ENCODE results near the gene MAPK4.
"Not testable (repeated sequence)": the region's sequence is repeated elsewhere in the genome, so short reads cannot be mapped to it uniquely, and the experiment has no call there.

Gene MAPK4

DNA sequence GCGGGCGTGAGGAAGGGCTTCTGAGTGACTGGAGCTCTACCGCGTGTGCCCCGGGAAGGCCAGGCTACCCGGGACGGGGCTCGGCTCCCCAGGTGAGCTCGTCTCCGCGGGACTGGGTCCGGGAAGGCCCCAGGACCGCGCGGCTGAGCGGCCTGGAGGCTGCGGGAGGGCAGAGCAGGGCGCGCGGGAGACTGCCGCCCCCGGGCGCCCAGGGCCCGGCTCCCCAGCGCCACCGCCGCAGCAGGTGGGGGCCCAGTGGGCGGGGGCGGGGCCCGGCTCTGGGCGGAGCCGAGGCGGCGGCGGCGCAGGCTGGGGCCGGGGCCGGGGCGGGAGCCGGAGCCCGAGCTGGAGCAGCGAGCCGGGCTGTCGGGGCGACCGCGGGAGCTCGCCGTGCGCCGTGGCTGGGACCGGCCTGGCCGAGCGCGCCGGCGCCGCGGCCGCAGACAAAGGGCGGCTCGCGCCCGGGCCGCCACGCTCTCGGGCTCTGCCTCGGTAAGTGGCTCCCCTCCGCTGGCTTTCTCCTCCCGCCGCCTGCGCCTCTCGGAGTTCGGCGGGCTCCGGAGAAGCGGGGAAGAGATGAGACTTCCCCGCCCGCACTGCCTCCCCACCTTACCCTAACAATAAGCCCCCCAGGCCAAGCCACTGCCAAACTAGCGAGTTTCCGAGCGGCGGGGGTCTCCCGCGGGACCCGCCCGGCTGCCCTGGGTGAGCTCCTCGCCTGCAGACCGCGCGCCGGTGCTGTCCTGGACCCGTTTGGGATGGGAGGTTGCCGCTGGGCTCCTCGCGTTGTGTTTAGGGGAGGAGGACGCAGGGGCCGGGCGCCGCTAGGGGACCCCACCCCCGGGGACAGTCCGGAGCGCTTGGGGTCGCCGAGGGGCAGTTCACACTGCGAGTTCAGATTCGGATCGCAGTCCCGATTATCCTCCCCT lies at the start of gene MAPK4:
Gene MAPK4, plus strand, starts transcription at position 336 of the 929 bp plus-strand sequence. CDS start 103,872 bp downstream, outside the sequence.
- DNase-seq (ENCODE audit: low spot score), result peak; percentile 45

DNA sequence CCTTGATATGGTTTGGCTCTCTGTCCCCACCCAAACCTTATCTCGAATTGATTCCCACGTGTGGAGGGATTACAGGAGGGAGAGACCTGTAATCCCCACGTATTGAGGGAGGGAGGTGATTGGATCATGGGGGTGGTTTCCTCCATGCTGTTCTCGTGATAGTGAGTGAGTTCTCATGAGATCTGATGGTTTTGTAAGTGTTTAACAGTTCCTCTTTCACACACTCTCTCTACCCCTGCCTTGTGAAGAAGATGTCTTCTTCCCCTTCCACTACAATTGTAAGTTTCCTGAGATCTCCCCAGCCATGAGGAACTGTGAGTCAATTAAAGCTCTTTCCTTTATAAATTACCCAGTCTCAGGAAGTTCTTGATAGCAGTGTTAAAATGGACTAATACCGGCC lies 42.6 kb upstream of the MAPK4 start:
- DNase-seq (ENCODE audit: low spot score), result not testable (repeated sequence)

GRCh38 chr18:50518787-50519546 lies 40.9 kb upstream of the MAPK4 start:
- DNase-seq (ENCODE audit: low spot score), result no peak

DNA sequence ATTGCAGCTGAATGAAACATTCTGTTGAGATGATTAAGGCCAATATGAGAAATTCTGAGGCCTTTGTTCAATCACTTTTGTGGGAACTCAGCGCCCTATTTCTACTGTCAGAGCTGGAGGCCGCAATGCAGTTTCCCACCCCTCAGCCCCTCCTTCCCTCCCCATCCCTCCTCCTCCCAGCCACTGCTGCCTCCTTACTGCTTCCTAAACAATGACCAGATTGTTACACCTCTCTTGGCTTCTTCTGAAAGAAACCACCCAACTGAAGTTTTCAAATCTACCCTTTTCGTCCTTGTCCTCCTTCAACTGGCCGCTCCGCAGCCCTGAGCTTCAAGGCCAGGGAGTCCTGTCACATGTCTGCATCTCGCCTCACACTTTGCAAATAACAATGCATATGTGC lies 36.7 kb upstream of the MAPK4 start:
- DNase-seq (ENCODE audit: low spot score), result no peak

- no peak for DNase-seq (ENCODE audit: low spot score)
Measured at GRCh38 chr18:50527636-50528307, 32.1 kb upstream of the MAPK4 start.

DNA sequence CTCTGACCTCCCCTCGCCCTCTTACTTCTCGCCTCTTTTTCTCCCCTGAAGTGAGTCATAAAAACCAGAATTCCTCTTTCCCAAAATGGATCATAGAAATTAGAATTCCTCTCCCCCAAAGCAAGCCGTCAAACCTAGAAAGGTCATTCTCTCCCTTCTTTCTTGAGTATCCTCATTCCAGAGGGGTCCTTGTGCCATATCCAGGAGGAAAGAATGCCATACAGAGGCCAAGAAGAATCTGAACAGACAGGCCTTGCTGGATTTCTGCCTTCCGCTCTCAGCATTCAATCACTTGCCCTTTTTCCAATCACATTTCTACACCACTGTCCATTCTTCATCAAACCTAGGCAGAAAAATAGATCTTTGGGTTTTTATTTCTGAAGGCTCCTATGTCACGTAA lies 31.1 kb upstream of the MAPK4 start:
- no peak for DNase-seq (ENCODE audit: low spot score)

- DNase-seq (ENCODE audit: low spot score), result not testable (repeated sequence)
Measured at GRCh38 chr18:50533822-50534221, 26.1 kb upstream of the MAPK4 start.

DNA sequence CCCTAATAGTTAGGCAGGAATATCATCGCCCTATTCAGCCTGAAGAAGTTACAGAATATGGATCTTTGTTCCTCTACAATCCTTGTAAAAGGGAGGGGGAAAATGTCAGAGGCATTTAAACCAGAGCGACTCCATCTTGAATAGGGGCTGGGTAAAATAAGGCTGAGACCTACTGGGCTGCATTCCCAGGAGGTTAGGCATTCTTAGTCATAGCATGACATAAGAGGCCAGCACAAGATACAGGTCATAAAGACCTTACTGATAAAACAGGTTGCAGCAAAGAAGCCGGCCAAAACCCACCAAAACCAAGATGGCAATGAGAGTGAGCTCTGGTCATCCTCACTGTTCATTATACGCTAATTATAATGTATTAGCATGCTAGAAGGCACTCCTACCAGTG lies 15.4 kb upstream of the MAPK4 start:
- not testable (repeated sequence) for DNase-seq (ENCODE audit: low spot score)

GRCh38 chr18:50545936-50546335 lies 14.0 kb upstream of the MAPK4 start:
- no peak for DNase-seq (ENCODE audit: low spot score)

GRCh38 chr18:50548160-50548559 lies 11.7 kb upstream of the MAPK4 start:
- DNase-seq (ENCODE audit: low spot score), result no peak

- DNase-seq (ENCODE audit: low spot score), result not testable (repeated sequence)
Measured at GRCh38 chr18:50551651-50552050, 8.2 kb upstream of the MAPK4 start.

DNA sequence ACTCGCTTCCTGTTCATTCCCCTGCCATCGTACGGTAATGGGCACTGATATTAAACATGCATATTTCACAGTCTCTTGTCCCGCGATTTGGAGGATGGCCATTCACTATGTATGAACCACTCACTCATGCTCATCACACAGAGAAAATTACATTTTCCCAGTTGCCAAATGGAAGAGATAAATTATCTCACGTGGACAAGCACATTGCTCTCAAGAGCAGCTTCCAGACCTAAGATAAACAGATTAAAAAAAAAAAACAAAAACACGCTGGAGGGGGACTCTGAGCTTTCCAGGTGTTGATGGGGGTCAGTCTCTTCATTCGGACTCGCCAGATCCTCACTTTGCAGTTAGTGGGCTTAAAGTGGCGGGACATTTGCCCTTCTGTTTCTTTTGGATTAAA lies 1.7 kb upstream of the MAPK4 start:
- DNase-seq (ENCODE audit: low spot score), result no peak

DNA sequence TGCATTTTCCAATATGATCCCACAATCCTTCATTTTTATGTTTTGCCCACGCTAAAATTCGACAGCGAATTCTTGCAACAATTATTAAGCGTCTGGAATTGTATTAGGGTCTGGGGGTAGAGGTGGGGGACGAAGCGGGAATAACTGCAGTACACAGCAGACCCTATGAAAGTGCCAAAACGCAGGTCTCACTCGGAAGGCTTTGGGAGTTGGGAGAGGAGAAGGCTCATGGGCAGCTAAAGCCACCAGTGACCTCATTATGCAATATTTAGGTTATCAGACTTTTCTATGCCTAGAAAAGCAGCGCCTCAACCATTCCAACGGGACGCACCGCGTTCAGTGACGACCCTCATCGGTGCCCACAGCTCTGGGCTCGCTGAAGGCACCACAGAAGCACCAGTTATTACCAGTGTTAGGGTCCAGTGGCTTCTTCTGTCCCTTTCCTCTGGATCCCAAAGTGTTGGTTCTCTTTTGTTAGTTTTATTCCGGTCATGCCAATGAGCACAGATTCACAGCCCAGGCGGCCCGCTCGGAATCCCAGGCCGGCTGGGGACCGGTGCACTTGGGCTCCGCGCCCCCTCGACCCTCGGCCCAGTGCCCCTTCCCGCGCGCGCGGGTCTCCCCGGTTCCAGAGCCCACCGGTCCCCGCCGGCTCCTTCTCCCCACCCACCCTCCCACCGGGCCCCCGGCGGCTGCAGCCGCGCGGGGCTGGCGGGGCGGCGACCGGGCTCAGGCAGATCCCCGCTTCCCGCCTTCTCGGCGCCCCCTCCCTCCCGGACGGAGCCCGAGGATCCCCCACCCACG lies 737 bp upstream of the MAPK4 start:
- no peak for DNase-seq (ENCODE audit: low spot score)

- no peak for DNase-seq (ENCODE audit: low spot score)
Measured at GRCh38 chr18:50560681-50561629, 1.1 kb downstream of the MAPK4 start.

DNA sequence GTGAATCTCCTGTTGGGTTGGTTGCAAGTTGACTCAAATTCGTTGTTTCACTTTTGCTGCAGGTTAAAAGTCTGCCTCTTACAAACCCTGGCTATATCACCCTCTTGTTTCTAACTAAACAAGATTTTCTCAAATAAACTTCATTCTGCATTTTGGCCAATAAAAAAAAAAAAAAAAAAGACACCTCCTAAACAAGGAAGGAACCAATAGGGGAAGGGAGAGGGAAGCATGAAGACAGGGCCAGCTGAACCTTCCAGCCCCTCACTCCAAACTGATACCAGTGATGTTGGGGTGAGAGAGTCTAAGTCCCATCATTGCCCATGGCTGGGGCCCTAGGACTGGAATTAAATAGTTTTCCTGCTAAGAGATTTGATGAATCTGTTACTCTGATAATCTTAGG lies 2.4 kb downstream of the MAPK4 start:
- DNase-seq (ENCODE audit: low spot score), result not testable (repeated sequence)

DNA sequence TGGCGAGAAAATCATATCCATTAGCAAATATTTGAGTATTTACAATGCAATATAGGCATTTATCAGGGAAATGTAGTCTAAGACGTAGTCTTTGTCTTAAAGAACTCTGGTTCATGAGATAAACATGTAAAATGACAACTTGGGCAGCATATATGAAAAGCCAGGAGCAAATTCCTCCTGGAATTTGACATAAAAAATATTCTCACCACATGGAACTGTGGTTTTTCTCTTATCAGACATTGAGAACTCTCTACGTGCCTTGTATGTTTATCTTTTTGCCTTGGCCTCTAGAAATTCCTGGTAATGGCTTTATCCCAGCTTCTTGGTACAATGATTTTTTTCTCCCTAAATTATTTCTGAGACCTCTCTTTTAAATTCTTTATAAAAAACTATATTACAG lies 2.8 kb downstream of the MAPK4 start:
- DNase-seq (ENCODE audit: low spot score), result no peak

- no peak for DNase-seq (ENCODE audit: low spot score)
Measured at GRCh38 chr18:50563376-50563775, 3.5 kb downstream of the MAPK4 start.

GRCh38 chr18:50569930-50570329 lies 10.0 kb downstream of the MAPK4 start:
- no peak for DNase-seq (ENCODE audit: low spot score)

DNA sequence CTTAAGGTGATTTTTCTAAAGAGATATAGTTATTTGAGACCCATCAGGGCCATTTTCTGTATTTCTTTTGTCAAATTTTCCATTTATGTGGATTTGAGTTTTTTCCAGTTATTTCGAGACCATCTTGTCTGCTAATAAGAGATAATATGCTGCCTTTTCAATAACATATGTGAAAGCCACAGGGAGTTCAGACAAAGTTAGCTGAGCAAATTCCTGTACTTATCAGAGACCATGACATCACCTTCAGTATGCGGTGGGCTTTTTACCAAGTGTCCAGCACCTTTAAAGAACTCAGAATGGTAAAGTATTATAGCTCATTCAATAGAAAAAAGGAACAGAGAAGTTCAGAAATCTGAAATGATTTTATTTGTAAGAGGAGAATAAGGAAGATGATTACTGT lies 11.7 kb downstream of the MAPK4 start:
- DNase-seq (ENCODE audit: low spot score), result no peak

GRCh38 chr18:50573196-50573595 lies 13.3 kb downstream of the MAPK4 start:
- DNase-seq (ENCODE audit: low spot score), result not testable (repeated sequence)
